ENCODE measurements around the gene POLD4.
"Not testable (repeated sequence)": the region's sequence is repeated elsewhere in the genome, so short reads cannot be mapped to it uniquely, and the experiment has no call there.

Gene POLD4

GRCh38 chr11:67353317-67354074 is at the start of gene POLD4:
Gene POLD4, minus strand, starts transcription at chr11:67353546. Its CDS starts 147 bp downstream, at chr11:67353399.
- DNase-seq (ENCODE audit: low read depth in 2 of 2): peak; percentile 81 to 82

GRCh38 chr11:67403085-67403484 is 49.7 kb upstream of the POLD4 start:
- DNase-seq (ENCODE audit: low read depth in 2 of 2): not testable (repeated sequence)

DNA sequence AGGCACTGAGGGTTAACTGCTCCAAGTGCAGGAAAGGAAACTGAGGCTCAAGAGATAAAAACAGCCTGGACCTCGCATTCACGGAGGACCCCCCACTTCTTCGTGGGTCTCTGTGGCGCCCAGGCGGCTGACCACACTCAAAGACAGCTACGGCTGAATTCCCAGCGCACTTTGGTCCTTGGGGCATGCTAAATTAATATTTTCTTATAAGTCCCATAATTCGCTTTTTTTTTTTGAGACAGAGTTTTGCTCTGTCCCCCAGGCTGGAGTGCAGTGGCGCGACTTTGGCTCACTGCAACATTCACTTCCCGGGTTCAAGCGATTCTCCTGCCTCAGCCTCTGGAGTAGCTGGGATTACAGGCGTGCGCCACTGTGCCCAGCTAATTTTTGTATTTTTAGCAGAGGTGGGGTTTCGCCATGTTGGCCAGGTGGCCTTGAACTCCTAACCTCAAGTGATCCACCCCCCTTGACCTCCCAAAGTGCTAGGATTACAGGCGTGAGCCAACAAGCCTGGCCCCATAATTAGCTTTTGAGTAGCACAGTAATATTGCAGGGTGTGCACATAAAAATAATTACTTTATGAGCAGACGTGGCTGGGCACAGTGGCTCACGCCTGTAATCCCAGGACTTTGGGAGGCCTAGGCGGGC is 49.0 kb upstream of the POLD4 start:
- not testable (repeated sequence) for DNase-seq (ENCODE audit: low read depth in 2 of 2)

- peak; percentile 61 to 69 for DNase-seq (ENCODE audit: low read depth in 2 of 2)
Measured at GRCh38 chr11:67401495-67402191, 48.3 kb upstream of the POLD4 start, which contains the start of gene PPP1CA. Gene PPP1CA, minus strand, starts transcription at chr11:67401858. Its CDS starts 76 bp downstream, at chr11:67401782.

GRCh38 chr11:67400942-67401494 is 47.7 kb upstream of the POLD4 start:
- no peak for DNase-seq (ENCODE audit: low read depth in 2 of 2)

GRCh38 chr11:67400251-67400941 is 47.0 kb upstream of the POLD4 start:
- no peak for DNase-seq (ENCODE audit: low read depth in 2 of 2)

DNA sequence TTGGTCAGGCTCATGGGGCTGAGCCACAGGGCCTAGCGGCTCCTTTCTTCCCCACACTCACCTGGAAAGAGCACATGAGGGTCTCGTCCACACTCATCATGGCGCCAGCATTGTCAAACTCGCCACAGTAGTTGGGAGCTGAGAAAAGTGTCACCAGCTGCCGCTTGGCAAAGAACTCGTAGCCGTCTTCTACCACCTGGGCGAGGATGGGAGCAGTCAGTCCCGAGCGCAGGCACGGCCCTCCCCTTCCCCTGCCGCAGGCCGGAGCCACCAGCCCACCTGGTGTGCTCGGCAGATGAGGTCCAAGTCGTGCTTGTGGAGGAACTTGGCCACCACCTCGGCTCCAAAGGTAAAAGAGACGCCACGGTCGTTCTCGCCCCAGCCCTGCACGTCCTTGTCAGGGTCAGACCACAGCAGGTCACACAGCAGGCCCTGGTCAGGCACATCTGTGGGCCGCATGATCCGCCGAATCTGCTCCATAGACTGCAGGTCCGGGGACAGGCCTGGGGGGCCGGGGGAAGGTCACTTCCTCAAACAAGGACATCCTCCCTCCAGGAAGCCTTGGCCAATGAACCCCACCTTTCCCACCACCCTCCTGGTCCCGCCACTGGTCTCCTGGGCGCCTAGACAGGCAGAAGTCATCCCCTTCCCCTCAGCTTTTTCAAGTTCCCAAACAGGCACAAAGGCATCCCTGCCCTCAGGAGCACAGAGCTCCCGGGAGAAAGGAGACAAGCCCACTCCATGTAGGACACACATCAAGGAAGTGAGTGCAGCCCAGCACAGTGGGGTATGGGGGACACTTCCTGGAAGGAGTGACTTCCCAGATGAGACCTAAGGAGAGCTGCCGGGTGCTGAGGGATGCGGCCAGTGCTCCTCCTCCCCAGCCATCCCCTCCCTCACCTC is 45.6 kb upstream of the POLD4 start:
- no peak for DNase-seq (ENCODE audit: low read depth in 2 of 2)

GRCh38 chr11:67397986-67398660 is 44.8 kb upstream of the POLD4 start:
- DNase-seq (ENCODE audit: low read depth in 2 of 2): no peak

- DNase-seq (ENCODE audit: low read depth in 2 of 2): no peak
Measured at GRCh38 chr11:67397536-67397935, 44.2 kb upstream of the POLD4 start.

- no peak for DNase-seq (ENCODE audit: low read depth in 2 of 2)
Measured at GRCh38 chr11:67396587-67397389, 43.4 kb upstream of the POLD4 start.

- DNase-seq (ENCODE audit: low read depth in 2 of 2): no peak
Measured at GRCh38 chr11:67396259-67396581, 42.9 kb upstream of the POLD4 start.

DNA sequence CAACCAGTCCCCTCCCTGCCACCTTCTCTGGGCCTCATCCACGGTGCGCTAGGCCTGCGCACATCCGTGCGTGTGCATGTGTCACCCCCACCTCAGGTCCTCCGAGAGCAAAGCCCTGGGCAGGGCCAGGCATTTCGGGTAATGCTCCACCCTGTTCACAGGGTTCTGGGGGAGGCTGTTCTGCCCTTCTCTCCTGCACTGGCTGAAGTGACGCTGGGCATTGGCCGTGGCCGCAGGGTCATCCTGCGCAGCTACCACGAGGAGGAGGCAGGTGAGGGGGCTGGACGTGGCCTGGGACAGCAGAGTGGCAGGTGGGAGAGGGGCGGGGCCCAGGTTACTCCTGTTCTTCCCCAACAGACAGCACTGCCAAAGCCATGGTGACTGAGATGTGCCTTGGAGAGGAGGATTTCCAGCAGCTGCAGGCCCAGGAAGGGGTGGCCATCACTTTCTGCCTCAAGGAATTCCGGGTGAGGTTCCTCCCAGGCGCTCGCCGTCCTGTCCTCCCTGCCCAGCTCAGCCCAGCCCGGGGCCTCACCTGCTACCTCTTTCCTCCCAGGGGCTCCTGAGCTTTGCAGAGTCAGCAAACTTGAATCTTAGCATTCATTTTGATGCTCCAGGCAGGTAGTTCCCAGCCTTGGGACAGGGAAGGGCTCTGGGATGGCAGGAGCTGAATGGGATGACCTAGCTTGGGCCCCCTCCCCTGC is 42.4 kb upstream of the POLD4 start:
- DNase-seq (ENCODE audit: low read depth in 2 of 2): no peak

- no peak for DNase-seq (ENCODE audit: low read depth in 2 of 2)
Measured at GRCh38 chr11:67393990-67394389, 40.6 kb upstream of the POLD4 start.

GRCh38 chr11:67393437-67393836 is 40.1 kb upstream of the POLD4 start:
- DNase-seq (ENCODE audit: low read depth in 2 of 2): no peak

- no peak for DNase-seq (ENCODE audit: low read depth in 2 of 2)
Measured at GRCh38 chr11:67392183-67392715, 38.9 kb upstream of the POLD4 start.

GRCh38 chr11:67391304-67392182 is 38.2 kb upstream of the POLD4 start, which contains the start of gene RAD9A:
Gene RAD9A, plus strand, starts transcription at chr11:67391986. Its CDS starts 59 bp downstream, at chr11:67392045.
- DNase-seq (ENCODE audit: low read depth in 2 of 2): peak; percentile 77

DNA sequence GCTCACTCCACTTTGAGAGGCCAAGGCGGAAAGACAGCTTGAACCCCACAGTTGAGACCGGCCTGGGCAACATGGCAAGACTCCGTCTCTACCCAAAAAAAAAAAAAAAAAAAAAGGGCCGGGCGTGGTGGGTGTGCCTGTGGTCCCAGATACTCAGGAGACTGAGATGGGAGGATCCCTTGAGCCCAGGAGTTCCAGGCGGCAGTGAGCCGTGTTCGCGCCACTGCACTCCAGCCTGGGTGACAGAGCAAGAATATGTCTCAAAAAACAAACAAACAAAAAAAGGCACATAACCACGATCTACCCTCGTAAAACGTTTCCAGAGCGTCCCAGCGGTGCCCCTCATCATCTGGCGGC is 37.6 kb upstream of the POLD4 start:
- no peak for DNase-seq (ENCODE audit: low read depth in 2 of 2)

Measured in fibroblast of skin of left biceps (primary cell).